Activated CD8-positive, alpha-beta memory T cell treated with anti-CD3 and anti-CD28 coated beads, Interleukin-2, amount 10 ng/mL, durations not matched to agents 7 days and 5 days (primary cell): ENCODE measurements around the gene POLR2H. TPM values are rescaled to one million over a fixed set of nuclear protein-coding genes. Genes with fewer than 3 reads are reported as not detected.

Experiments
- ATAC-seq: fragments of 150-1000 bp; cut with Tn5 transposase; one replicate; pipeline ENCODE4 v1.10.0; 2021; ENCODE audit warnings: moderate library complexity
- CTCF ChIA-PET: fragments of 350-600 bp; sonication (Branson Sonifier 250); formaldehyde crosslinking; loops from one replicate; lab custom pipeline; 2021; ENCODE audit warnings: antibody characterized with exemption; lab: Charles Lee
- DNase-seq: peaks from one replicate; pipeline ENCODE4 v3.0.0-alpha.2; 2020
- H3K27ac Mint-ChIP-seq: one replicate; pipeline ENCODE4 v1.8.0; 2021; ENCODE audit warnings: mild to moderate bottlenecking, mixed read lengths
- H3K27me3 Mint-ChIP-seq: one replicate; pipeline ENCODE4 v1.8.0; 2021; ENCODE audit warnings: mixed read lengths
- H3K36me3 Mint-ChIP-seq: one replicate; pipeline ENCODE4 v1.8.0; 2021; ENCODE audit warnings: mild to moderate bottlenecking, mixed read lengths
- H3K4me1 Mint-ChIP-seq: one replicate; pipeline ENCODE4 v1.8.0; 2021; ENCODE audit warnings: mixed read lengths
- H3K4me3 Mint-ChIP-seq: one replicate; pipeline ENCODE4 v1.8.0; 2021; ENCODE audit warnings: mild to moderate bottlenecking, moderate library complexity, mixed read lengths
- H3K9me3 Mint-ChIP-seq: one replicate; pipeline ENCODE4 v1.8.0; 2022; ENCODE audit warnings: low read depth, mixed read lengths
- total RNA-seq, 2 experiments: library from RNA; stranded (reverse); gene quantifications; one replicate each; pipeline ENCODE4 v1.2.3, GENCODE V29; 2021

Gene POLR2H
- total RNA-seq, 2 experiments from 2014 or later: 84.3 to 104 TPM

DNA sequence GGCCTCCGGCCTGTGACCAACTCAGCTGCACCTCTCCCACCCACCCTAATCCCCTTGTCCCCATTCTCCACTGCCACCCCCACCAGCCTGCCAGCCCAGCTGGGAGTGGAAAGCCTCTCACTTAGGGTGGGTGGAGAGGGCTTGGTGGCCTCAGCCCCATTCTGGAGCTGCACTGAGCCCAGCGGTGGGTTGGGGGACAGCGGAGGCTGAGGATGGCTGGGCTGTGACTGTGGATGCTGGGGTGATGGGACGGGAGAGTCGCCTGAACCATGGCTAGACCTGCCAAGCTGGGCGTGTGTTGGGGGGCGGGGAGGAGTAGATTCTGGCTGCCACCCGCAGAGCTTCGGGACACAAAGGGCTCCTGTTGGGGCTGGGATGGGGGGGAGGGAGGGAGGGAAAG lies 1.9 kb upstream of the POLR2H start:
- CTCF ChIA-PET: interaction anchor here (1.0 to 2.0 kb wide), 2 partner anchors 12 to 181 kb away, joined by 3 to 6 read pairs; no protein-coding TSS in a partner anchor
- Mint-ChIP-seq H3K4me1 (peaks cover 18% of the 10 kb centered on the region), H3K36me3 (peaks cover 5% of the 10 kb centered on the region), H3K4me3 (no peak overlapping the region), H3K27me3 (peaks cover 5% of the 10 kb centered on the region), H3K27ac (no peak overlapping the region), H3K9me3 (no peaks in the 10 kb centered on the region)
- DNase-seq (no peak), ATAC-seq (no peak)

- H3K27ac Mint-ChIP-seq: no peak overlapping the region
- CTCF ChIA-PET: interaction anchor here (1.0 to 2.0 kb wide), 3 partner anchors 11 to 180 kb away, joined by 3 to 6 read pairs (median 3); no protein-coding TSS in a partner anchor
- no peak for ATAC-seq
- H3K36me3 Mint-ChIP-seq: peaks cover 11% of the 10 kb centered on the region
- no peaks in the 10 kb centered on the region for H3K9me3 Mint-ChIP-seq
- H3K4me3 Mint-ChIP-seq: peak overlapping the region; percentile 63
- no peak for DNase-seq
- peaks cover 5% of the 10 kb centered on the region for H3K27me3 Mint-ChIP-seq
- H3K4me1 Mint-ChIP-seq: peaks cover 25% of the 10 kb centered on the region
Measured at GRCh38 chr3:184360070-184360928, 1.2 kb upstream of the POLR2H start.

- no peak for ATAC-seq
- Mint-ChIP-seq H3K27me3 (peaks cover 5% of the 10 kb centered on the region), H3K36me3 (peaks cover 15% of the 10 kb centered on the region), H3K27ac (no peak overlapping the region), H3K4me3 (peak overlapping the region; percentile 63), H3K4me1 (peaks cover 28% of the 10 kb centered on the region), H3K9me3 (no peaks in the 10 kb centered on the region)
- CTCF ChIA-PET: interaction anchor here (0.9 to 2.0 kb wide), 3 partner anchors 8 to 72 kb away, joined by 3 to 6 read pairs (median 3); no protein-coding TSS in a partner anchor
- DNase-seq: no peak
Measured at GRCh38 chr3:184360929-184361531, 480 bp upstream of the POLR2H start.

DNA sequence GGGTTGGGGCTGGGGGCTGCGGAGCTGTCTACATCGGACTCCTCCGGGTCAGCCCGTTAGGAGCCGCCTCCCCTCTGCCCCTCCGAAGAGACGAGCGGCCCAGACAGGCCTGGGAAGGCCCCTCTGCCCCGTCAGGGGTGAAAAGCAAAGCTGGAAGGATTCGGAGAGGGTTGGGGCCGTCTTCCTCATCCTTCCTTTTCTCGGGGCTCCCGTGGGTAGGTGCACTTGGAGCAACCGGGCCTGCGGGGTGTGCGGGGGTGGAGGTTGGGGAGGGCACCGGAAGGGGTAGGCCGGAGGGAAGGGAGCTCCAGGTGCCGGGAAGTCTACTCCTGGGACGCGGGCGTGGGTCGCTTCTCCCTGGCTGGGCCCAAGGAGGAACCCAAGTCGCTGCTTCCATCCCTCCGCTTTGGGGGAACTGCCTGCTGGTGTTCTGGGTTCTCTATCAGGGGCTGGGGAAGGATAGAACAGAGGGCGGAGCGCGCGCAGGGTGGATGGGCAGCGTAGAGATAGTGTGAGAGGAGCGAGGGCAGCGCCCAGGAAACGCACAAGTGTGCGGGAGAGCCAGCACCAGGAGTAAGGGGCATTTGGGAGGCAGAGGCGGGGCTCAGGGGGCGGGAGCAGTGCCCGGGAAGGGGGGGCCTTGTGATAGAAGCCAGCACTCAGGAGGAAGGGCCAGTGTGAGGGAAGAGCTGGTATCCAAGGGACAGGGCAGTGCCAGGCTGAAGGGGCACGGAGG lies 590 bp downstream of the POLR2H start:
- Mint-ChIP-seq H3K36me3 (peaks cover 23% of the 10 kb centered on the region), H3K27ac (peak overlapping the region; percentile 96), H3K4me1 (peaks cover 36% of the 10 kb centered on the region), H3K27me3 (peaks cover 5% of the 10 kb centered on the region), H3K4me3 (peak overlapping the region; percentile 94), H3K9me3 (no peaks in the 10 kb centered on the region)
- CTCF ChIA-PET: interaction anchor here (0.8 to 1.7 kb wide), 9 partner anchors 9 to 478 kb away, joined by 3 to 11 read pairs (median 3); partner anchors contain the start of genes EPHB3 and PARL
- ATAC-seq (peak; percentile 28), DNase-seq (peak; percentile 65)

DNA sequence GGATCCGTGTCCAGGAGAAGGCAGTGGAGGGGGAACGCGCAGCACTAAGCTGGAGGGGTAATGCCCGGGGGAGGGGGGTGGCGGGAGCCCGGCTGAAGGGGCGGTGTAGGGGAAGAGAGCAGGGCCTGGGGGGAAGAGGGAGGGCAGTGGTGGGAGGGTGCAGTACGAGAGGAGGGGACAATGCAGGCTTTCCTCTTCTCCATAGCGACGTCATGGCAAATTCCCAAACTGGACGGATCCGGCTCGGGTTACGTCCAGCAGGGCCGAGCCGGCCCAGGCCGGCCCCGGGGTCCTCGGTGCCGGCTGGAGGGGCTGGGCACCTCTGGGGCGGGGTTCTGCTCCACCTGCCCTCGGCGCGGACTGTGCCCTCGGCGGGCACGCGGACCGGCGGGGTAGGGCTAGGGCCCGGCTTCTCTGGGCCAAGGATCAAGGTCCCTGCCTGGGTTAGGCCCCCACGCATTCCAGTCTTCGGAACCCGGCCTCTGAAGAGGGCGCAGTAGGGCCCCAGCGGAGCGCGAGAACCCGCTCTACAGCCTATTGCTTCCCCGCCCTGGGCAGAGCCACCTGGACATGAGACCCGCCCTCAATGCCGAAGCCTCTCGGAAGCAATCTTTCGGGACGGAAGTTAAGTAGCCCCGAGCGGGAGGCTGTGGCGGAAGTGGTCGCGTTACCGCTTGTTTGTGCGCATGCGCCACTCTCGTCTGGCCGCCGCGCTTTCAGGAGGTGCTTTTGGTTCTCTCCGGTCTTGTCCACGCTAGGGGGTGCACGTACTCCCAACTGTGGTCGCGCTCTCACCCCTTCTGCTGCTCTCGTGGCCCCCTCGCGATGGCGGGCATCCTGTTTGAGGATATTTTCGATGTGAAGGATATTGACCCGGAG lies 1.4 kb downstream of the POLR2H start:
- CTCF ChIA-PET: interaction anchor here (1.2 to 1.6 kb wide), 6 partner anchors 9 to 478 kb away, joined by 3 to 11 read pairs (median 3); partner anchors contain the start of gene PARL

DNA sequence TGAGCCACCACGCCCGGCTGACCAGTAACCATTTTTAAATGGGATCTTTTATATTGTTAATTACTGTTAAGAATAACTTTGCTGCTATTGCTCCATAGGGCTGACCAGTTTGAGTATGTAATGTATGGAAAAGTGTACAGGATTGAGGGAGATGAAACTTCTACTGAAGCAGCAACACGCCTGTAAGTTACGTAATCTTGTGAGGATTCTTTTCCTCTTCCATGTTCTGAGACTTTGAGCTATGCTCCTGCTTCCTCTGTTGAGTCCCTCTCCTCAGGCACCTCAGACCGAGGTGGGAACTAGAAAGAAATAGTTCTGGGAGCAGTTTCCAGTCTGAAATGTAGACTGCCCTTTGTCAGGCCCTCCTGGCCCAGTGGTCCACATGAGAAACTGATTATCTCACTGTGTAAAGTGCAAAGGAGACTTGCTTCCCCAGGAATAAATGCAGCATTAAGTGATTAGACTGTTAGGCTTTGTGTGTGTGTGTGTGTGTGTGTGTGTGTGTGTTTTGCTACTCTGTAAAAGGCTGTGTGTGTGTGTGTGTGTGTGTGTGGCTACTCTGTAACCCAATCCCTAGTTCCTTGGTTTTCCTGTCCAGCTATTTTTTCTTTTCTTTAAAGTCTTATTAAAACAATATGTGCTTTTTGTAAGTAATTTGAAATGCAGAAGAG lies 5.2 kb downstream of the POLR2H start:
- ATAC-seq (no peak), DNase-seq (no peak)
- CTCF ChIA-PET: interaction anchor here (1.1 to 1.8 kb wide), 2 partner anchors 14 to 147 kb away, joined by 3 to 6 read pairs; no protein-coding TSS in a partner anchor
- Mint-ChIP-seq H3K4me3 (no peak overlapping the region), H3K4me1 (peaks cover 31% of the 10 kb centered on the region), H3K36me3 (peaks cover 41% of the 10 kb centered on the region), H3K9me3 (no peaks in the 10 kb centered on the region), H3K27ac (no peak overlapping the region), H3K27me3 (no peaks in the 10 kb centered on the region)

More for the DNA sequence above, 1.4 kb downstream of the POLR2H start:
- Mint-ChIP-seq H3K27ac (peak overlapping the region; percentile 96), H3K9me3 (no peaks in the 10 kb centered on the region), H3K27me3 (peaks cover 5% of the 10 kb centered on the region), H3K36me3 (peaks cover 29% of the 10 kb centered on the region), H3K4me3 (peak overlapping the region; percentile 94), H3K4me1 (peaks cover 36% of the 10 kb centered on the region)
- ATAC-seq: peak; percentile 86
- peak; percentile 99 for DNase-seq

- Mint-ChIP-seq H3K9me3 (no peaks in the 10 kb centered on the region), H3K27me3 (no peaks in the 10 kb centered on the region), H3K27ac (no peak overlapping the region), H3K36me3 (peaks cover 41% of the 10 kb centered on the region), H3K4me3 (no peak overlapping the region), H3K4me1 (peaks cover 32% of the 10 kb centered on the region)
- DNase-seq: no peak
- CTCF ChIA-PET: interaction anchor here (1.1 to 1.4 kb wide), 4 partner anchors 9 to 176 kb away, joined by 3 read pairs; no protein-coding TSS in a partner anchor
- ATAC-seq: no peak
Measured at GRCh38 chr3:184368116-184368515, 6.6 kb downstream of the POLR2H start.

- Mint-ChIP-seq H3K4me1 (peaks cover 29% of the 10 kb centered on the region), H3K27me3 (peaks cover 5% of the 10 kb centered on the region), H3K27ac (no peak overlapping the region), H3K9me3 (no peaks in the 10 kb centered on the region), H3K4me3 (no peak overlapping the region), H3K36me3 (peaks cover 39% of the 10 kb centered on the region)
- DNase-seq: no peak
- CTCF ChIA-PET: interaction anchor here (1.3 to 5.4 kb wide), 4 partner anchors 10 to 175 kb away, joined by 3 to 36 read pairs (median 3); no protein-coding TSS in a partner anchor
- no peak for ATAC-seq
Measured at GRCh38 chr3:184368586-184369183, 7.2 kb downstream of the POLR2H start.

DNA sequence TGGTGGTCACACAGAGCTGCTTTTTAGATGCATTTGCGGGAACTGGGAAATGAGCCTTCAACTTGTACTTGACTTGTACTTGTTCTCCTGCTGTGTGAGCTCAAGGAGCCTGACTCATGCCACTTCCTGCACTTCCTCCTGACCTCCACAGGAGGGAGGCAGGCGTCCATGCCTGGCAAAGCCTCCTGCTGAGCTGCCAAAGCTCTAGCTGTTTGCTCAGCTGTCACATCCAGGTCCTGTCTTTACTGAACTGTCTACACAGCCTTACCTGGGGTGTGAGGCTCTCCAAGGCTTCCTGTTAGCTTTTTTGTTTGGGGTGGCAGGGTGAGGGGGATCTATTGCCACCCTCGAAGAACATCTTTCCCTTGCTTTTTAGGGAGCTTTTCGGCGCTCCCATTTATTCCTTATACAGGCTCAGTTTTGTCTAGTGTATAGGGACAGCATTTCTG lies 10.1 kb downstream of the POLR2H start:
- no peak overlapping the region for H3K4me3 Mint-ChIP-seq
- ATAC-seq (peak; percentile 99), DNase-seq (peak; percentile 78)
- peaks cover 9% of the 10 kb centered on the region for H3K4me1 Mint-ChIP-seq
- H3K27me3 Mint-ChIP-seq: peaks cover 24% of the 10 kb centered on the region
- CTCF ChIA-PET: interaction anchor here (0.6 to 5.4 kb wide), 36 partner anchors 8 to 407 kb away, joined by 3 to 48 read pairs (median 6); partner anchors contain the start of genes CHRD and EPHB3
- peaks cover 23% of the 10 kb centered on the region for H3K36me3 Mint-ChIP-seq
- no peak overlapping the region for H3K27ac Mint-ChIP-seq
- no peaks in the 10 kb centered on the region for H3K9me3 Mint-ChIP-seq

- Mint-ChIP-seq H3K27me3 (peaks cover 30% of the 10 kb centered on the region), H3K36me3 (peaks cover 16% of the 10 kb centered on the region), H3K4me1 (peaks cover 5% of the 10 kb centered on the region), H3K27ac (no peak overlapping the region), H3K4me3 (no peak overlapping the region), H3K9me3 (no peaks in the 10 kb centered on the region)
- CTCF ChIA-PET: interaction anchor here (0.6 to 5.4 kb wide), 26 partner anchors 9 to 189 kb away, joined by 3 to 48 read pairs (median 8); partner anchors contain the start of gene EPHB3
- no peak for DNase-seq
- ATAC-seq: no peak
Measured at GRCh38 chr3:184372296-184372821, 10.8 kb downstream of the POLR2H start.

DNA sequence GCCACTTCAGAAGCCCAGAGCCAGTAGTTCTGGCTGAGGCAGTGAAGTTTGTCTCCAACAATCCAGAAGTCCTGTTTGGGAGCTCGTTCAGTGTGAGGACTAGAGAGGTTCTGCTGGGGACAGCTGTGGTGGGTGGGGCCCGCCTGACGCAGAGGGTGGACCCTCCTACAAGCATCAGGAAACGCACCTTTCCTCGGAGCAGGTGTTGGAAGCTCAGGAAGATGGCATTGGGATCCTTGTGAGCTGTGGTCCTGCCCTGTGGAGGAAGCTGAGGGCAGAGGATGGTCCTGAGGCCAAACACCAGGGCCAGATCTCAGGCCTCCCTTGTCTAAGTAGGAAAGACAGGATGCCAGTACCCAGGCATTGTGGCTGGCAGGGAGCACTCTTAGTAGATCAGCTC lies 11.4 kb downstream of the POLR2H start:
- CTCF ChIA-PET: interaction anchor here (1.1 to 5.4 kb wide), 8 partner anchors 9 to 168 kb away, joined by 3 to 48 read pairs (median 14); no protein-coding TSS in a partner anchor
- no peak overlapping the region for H3K27ac Mint-ChIP-seq
- peaks cover 5% of the 10 kb centered on the region for H3K4me1 Mint-ChIP-seq
- H3K4me3 Mint-ChIP-seq: no peak overlapping the region
- H3K9me3 Mint-ChIP-seq: no peaks in the 10 kb centered on the region
- peaks cover 13% of the 10 kb centered on the region for H3K36me3 Mint-ChIP-seq
- DNase-seq (no peak), ATAC-seq (no peak)
- peaks cover 35% of the 10 kb centered on the region for H3K27me3 Mint-ChIP-seq
